ENCODE data around the gene BRINP3. TPM values are rescaled to one million over a fixed set of nuclear protein-coding genes. Genes with fewer than 3 reads are reported as not detected.
"Not testable (repeated sequence)": the region's sequence is repeated elsewhere in the genome, so short reads cannot be mapped to it uniquely, and the experiment has no call there.

BRINP3 gene
- polyA plus RNA-seq, 1 donor, result 34.4 TPM

- 100% methylated on average over 1 of the region's 2 CpGs for WGBS (ENCODE audit: insufficient coverage, low lambda C conversion rate)
- Histone ChIP-seq H3K27ac (ENCODE audit: low read length) (no peak overlapping the region), H3K9me3 (ENCODE audit: control insufficient read depth, low read depth, low read length) (no peaks in the 10 kb centered on the region), H3K36me3 (ENCODE audit: control insufficient read depth, insufficient read depth, low read length) (no peaks in the 10 kb centered on the region), H3K27me3 (ENCODE audit: control insufficient read depth, insufficient read depth, low read length) (no peaks in the 10 kb centered on the region), H3K4me1 (ENCODE audit: control insufficient read depth, insufficient read depth, low read length) (no peaks in the 10 kb centered on the region), H3K4me3 (ENCODE audit: low read length) (no peak overlapping the region)
- DNase-seq, result no peak
Measured at GRCh38 chr1:190144650-190145049, 333.0 kb downstream of the BRINP3 start.

GRCh38 chr1:190140644-190141043 is 337.0 kb downstream of the BRINP3 start:
- Histone ChIP-seq H3K9me3 (ENCODE audit: control insufficient read depth, low read depth, low read length) (no peaks in the 10 kb centered on the region), H3K4me3 (ENCODE audit: low read length) (no peak overlapping the region), H3K36me3 (ENCODE audit: control insufficient read depth, insufficient read depth, low read length) (no peaks in the 10 kb centered on the region), H3K27me3 (ENCODE audit: control insufficient read depth, insufficient read depth, low read length) (no peaks in the 10 kb centered on the region), H3K4me1 (ENCODE audit: control insufficient read depth, insufficient read depth, low read length) (no peaks in the 10 kb centered on the region), H3K27ac (ENCODE audit: low read length) (no peak overlapping the region)
- WGBS (ENCODE audit: insufficient coverage, low lambda C conversion rate), result no CpG with 5 or more reads among the region's 1 CpG
- DNase-seq, result no peak

GRCh38 chr1:190138702-190139101 is 339.0 kb downstream of the BRINP3 start:
- no peaks in the 10 kb centered on the region for H3K9me3 ChIP-seq (ENCODE audit: control insufficient read depth, low read depth, low read length)
- WGBS (ENCODE audit: insufficient coverage, low lambda C conversion rate), result no CpG with 5 or more reads among the region's 1 CpG
- no peak for DNase-seq
- H3K36me3 ChIP-seq (ENCODE audit: control insufficient read depth, insufficient read depth, low read length), result no peaks in the 10 kb centered on the region
- H3K27me3 ChIP-seq (ENCODE audit: control insufficient read depth, insufficient read depth, low read length), result no peaks in the 10 kb centered on the region
- no peak overlapping the region for H3K4me3 ChIP-seq (ENCODE audit: low read length)
- H3K27ac ChIP-seq (ENCODE audit: low read length), result no peak overlapping the region
- no peaks in the 10 kb centered on the region for H3K4me1 ChIP-seq (ENCODE audit: control insufficient read depth, insufficient read depth, low read length)

GRCh38 chr1:190138266-190138665 is 339.4 kb downstream of the BRINP3 start:
- no CpG with 5 or more reads among the region's 2 CpGs for WGBS (ENCODE audit: insufficient coverage, low lambda C conversion rate)
- H3K27ac ChIP-seq (ENCODE audit: low read length), result no peak overlapping the region
- no peak for DNase-seq
- no peak overlapping the region for H3K4me3 ChIP-seq (ENCODE audit: low read length)
- H3K27me3 ChIP-seq (ENCODE audit: control insufficient read depth, insufficient read depth, low read length), result no peaks in the 10 kb centered on the region
- no peaks in the 10 kb centered on the region for H3K9me3 ChIP-seq (ENCODE audit: control insufficient read depth, low read depth, low read length)
- no peaks in the 10 kb centered on the region for H3K36me3 ChIP-seq (ENCODE audit: control insufficient read depth, insufficient read depth, low read length)
- H3K4me1 ChIP-seq (ENCODE audit: control insufficient read depth, insufficient read depth, low read length), result no peaks in the 10 kb centered on the region

- no peak for DNase-seq
- no peaks in the 10 kb centered on the region for H3K9me3 ChIP-seq (ENCODE audit: control insufficient read depth, low read depth, low read length)
- no peaks in the 10 kb centered on the region for H3K36me3 ChIP-seq (ENCODE audit: control insufficient read depth, insufficient read depth, low read length)
- no peaks in the 10 kb centered on the region for H3K27me3 ChIP-seq (ENCODE audit: control insufficient read depth, insufficient read depth, low read length)
- no peak overlapping the region for H3K27ac ChIP-seq (ENCODE audit: low read length)
- H3K4me3 ChIP-seq (ENCODE audit: low read length), result no peak overlapping the region
- no peaks in the 10 kb centered on the region for H3K4me1 ChIP-seq (ENCODE audit: control insufficient read depth, insufficient read depth, low read length)
- WGBS (ENCODE audit: insufficient coverage, low lambda C conversion rate), result 100% methylated on average over 1 of the region's 1 CpG
Measured at GRCh38 chr1:190129366-190129765, 348.3 kb downstream of the BRINP3 start.

GRCh38 chr1:190126728-190127127 is 350.9 kb downstream of the BRINP3 start:
- Histone ChIP-seq H3K36me3 (ENCODE audit: control insufficient read depth, insufficient read depth, low read length) (no peaks in the 10 kb centered on the region), H3K27ac (ENCODE audit: low read length) (no peak overlapping the region), H3K27me3 (ENCODE audit: control insufficient read depth, insufficient read depth, low read length) (no peaks in the 10 kb centered on the region), H3K4me1 (ENCODE audit: control insufficient read depth, insufficient read depth, low read length) (no peaks in the 10 kb centered on the region), H3K9me3 (ENCODE audit: control insufficient read depth, low read depth, low read length) (no peaks in the 10 kb centered on the region), H3K4me3 (ENCODE audit: low read length) (no peak overlapping the region)
- DNase-seq, result no peak
- WGBS (ENCODE audit: insufficient coverage, low lambda C conversion rate), result 88% methylated on average over 1 of the region's 2 CpGs

GRCh38 chr1:190124068-190124467 is 353.6 kb downstream of the BRINP3 start:
- no CpG with 5 or more reads among the region's 3 CpGs for WGBS (ENCODE audit: insufficient coverage, low lambda C conversion rate)
- Histone ChIP-seq H3K36me3 (ENCODE audit: control insufficient read depth, insufficient read depth, low read length) (no peaks in the 10 kb centered on the region), H3K27ac (ENCODE audit: low read length) (no peak overlapping the region), H3K9me3 (ENCODE audit: control insufficient read depth, low read depth, low read length) (no peaks in the 10 kb centered on the region), H3K4me3 (ENCODE audit: low read length) (no peak overlapping the region), H3K4me1 (ENCODE audit: control insufficient read depth, insufficient read depth, low read length) (no peaks in the 10 kb centered on the region), H3K27me3 (ENCODE audit: control insufficient read depth, insufficient read depth, low read length) (no peaks in the 10 kb centered on the region)
- DNase-seq, result no peak

- DNase-seq; H3K9me3 ChIP-seq (ENCODE audit: control insufficient read depth, low read depth, low read length); H3K4me3 ChIP-seq (ENCODE audit: low read length); H3K27me3 ChIP-seq (ENCODE audit: control insufficient read depth, insufficient read depth, low read length); H3K36me3 ChIP-seq (ENCODE audit: control insufficient read depth, insufficient read depth, low read length); H3K27ac ChIP-seq (ENCODE audit: low read length); H3K4me1 ChIP-seq (ENCODE audit: control insufficient read depth, insufficient read depth, low read length): not testable (repeated sequence)
- WGBS (ENCODE audit: insufficient coverage, low lambda C conversion rate), result 100% methylated on average over 4 of the region's 11 CpGs
Measured at GRCh38 chr1:190120564-190120963, 357.1 kb downstream of the BRINP3 start.

- no peak overlapping the region for H3K27ac ChIP-seq (ENCODE audit: low read length)
- WGBS (ENCODE audit: insufficient coverage, low lambda C conversion rate), result 100% methylated on average over 1 of the region's 2 CpGs
- H3K4me1 ChIP-seq (ENCODE audit: control insufficient read depth, insufficient read depth, low read length), result no peaks in the 10 kb centered on the region
- H3K36me3 ChIP-seq (ENCODE audit: control insufficient read depth, insufficient read depth, low read length), result no peaks in the 10 kb centered on the region
- DNase-seq, result no peak
- H3K9me3 ChIP-seq (ENCODE audit: control insufficient read depth, low read depth, low read length), result no peaks in the 10 kb centered on the region
- no peak overlapping the region for H3K4me3 ChIP-seq (ENCODE audit: low read length)
- no peaks in the 10 kb centered on the region for H3K27me3 ChIP-seq (ENCODE audit: control insufficient read depth, insufficient read depth, low read length)
Measured at GRCh38 chr1:190119683-190120082, 358.0 kb downstream of the BRINP3 start.

- Histone ChIP-seq H3K4me3 (ENCODE audit: low read length) (no peak overlapping the region), H3K36me3 (ENCODE audit: control insufficient read depth, insufficient read depth, low read length) (no peaks in the 10 kb centered on the region), H3K27ac (ENCODE audit: low read length) (no peak overlapping the region), H3K9me3 (ENCODE audit: control insufficient read depth, low read depth, low read length) (no peaks in the 10 kb centered on the region), H3K27me3 (ENCODE audit: control insufficient read depth, insufficient read depth, low read length) (no peaks in the 10 kb centered on the region), H3K4me1 (ENCODE audit: control insufficient read depth, insufficient read depth, low read length) (no peaks in the 10 kb centered on the region)
- no peak for DNase-seq
Measured at GRCh38 chr1:190116921-190117320, 360.7 kb downstream of the BRINP3 start.

- H3K4me1 ChIP-seq (ENCODE audit: control insufficient read depth, insufficient read depth, low read length), result no peaks in the 10 kb centered on the region
- WGBS (ENCODE audit: insufficient coverage, low lambda C conversion rate), result no CpG with 5 or more reads among the region's 1 CpG
- H3K9me3 ChIP-seq (ENCODE audit: control insufficient read depth, low read depth, low read length), result no peaks in the 10 kb centered on the region
- no peak overlapping the region for H3K27ac ChIP-seq (ENCODE audit: low read length)
- no peak overlapping the region for H3K4me3 ChIP-seq (ENCODE audit: low read length)
- DNase-seq, result no peak
- no peaks in the 10 kb centered on the region for H3K36me3 ChIP-seq (ENCODE audit: control insufficient read depth, insufficient read depth, low read length)
- no peaks in the 10 kb centered on the region for H3K27me3 ChIP-seq (ENCODE audit: control insufficient read depth, insufficient read depth, low read length)
Measured at GRCh38 chr1:190104961-190105360, 372.7 kb downstream of the BRINP3 start.

All from large intestine (tissue), 3 donors.